ENCODE data around the gene WNT11.

- TF ChIP-seq CTCF (conservative IDR thresholded peaks at IDR 0.05) = no peak
- no peak for TF ChIP-seq EZH2 (IDR thresholded peaks at IDR 0.05; ENCODE audit: low read depth)
Observed at GRCh38 chr11:76148941-76149613, 57.2 kb downstream of the WNT11 start.

Measured in PC-9 (cell line).